ENCODE measurements around the gene ITGAD.

The ITGAD gene

GRCh38 chr16:31363721-31364120 is 29.4 kb upstream of the ITGAD start:
- in situ Hi-C loops (cut with HindIII; ENCODE audit: low pct_ligation_motif_present, low pct_unique_long_range_greater_than_20kb, low sequenced_read_pairs): no loop called here
- no peak for DNase-seq

DNA sequence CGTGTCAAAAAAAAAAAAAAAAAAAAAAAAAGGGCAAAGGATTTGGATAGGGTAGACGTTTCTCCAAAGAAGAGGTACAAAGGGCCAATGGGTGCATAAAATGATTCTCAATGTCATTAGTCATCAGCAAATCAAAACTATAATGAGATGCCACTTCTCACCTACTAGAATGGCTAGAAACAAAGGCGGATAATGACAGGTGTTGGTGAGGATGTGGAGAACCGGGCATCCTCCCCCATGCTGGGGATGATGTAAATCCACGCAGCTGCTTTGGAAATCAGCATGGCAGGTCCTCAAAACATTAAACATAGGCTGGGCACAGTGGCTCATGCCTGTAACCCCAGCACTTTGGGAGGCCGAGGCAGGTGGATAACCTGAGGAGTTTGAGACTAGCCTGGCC is 28.7 kb upstream of the ITGAD start:
- no peak for DNase-seq
- in situ Hi-C loops (cut with HindIII; ENCODE audit: low pct_ligation_motif_present, low pct_unique_long_range_greater_than_20kb, low sequenced_read_pairs): no loop called here

- DNase-seq: no peak
- in situ Hi-C loops (cut with HindIII; ENCODE audit: low pct_ligation_motif_present, low pct_unique_long_range_greater_than_20kb, low sequenced_read_pairs): no loop called here
Measured at GRCh38 chr16:31365131-31365865, 27.8 kb upstream of the ITGAD start.

- in situ Hi-C loops (cut with HindIII; ENCODE audit: low pct_ligation_motif_present, low pct_unique_long_range_greater_than_20kb, low sequenced_read_pairs): no loop called here
- DNase-seq: no peak
Measured at GRCh38 chr16:31367853-31368252, 25.3 kb upstream of the ITGAD start.

- in situ Hi-C loops (cut with HindIII; ENCODE audit: low pct_ligation_motif_present, low pct_unique_long_range_greater_than_20kb, low sequenced_read_pairs): no loop called here
- DNase-seq: no peak
Measured at GRCh38 chr16:31371008-31371407, 22.1 kb upstream of the ITGAD start.

DNA sequence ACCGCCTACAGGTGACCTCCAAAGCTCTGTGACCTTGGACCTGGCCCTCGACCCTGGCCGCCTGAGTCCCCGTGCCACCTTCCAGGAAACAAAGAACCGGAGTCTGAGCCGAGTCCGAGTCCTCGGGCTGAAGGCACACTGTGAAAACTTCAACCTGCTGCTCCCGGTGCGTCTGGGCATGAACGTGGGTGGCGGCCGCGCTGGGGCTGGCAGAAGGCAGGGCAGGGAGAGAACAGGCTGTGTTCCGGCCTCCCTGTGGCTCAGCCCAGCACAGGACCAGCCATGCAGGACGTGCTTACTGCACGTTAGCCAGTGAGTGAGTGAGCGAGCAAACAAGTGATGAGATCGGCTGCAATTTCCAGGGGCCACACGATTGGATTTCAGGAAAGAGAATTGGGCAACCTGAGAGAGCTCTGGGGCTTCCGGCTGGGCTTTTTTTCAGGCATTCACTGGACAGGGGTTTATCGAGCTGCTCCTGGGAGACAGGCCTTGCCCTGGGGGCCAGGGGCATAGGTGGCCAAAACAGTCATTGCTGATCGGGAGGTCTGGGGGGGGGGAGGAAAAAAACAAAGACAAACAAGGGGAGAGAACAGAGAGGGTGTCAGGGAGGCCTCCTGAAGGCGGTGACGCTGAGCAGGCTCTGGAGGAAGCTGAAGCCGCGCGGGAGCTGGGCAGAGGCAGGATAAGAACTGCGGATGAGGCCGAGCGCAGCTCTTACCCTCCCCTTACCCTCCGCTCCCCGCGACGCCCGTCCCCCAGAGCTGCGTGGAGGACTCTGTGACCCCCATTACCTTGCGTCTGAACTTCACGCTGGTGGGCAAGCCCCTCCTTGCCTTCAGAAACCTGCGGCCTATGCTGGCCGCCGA is 21.3 kb upstream of the ITGAD start:
- in situ Hi-C loops (cut with HindIII; ENCODE audit: low pct_ligation_motif_present, low pct_unique_long_range_greater_than_20kb, low sequenced_read_pairs): no loop called here
- no peak for DNase-seq

DNA sequence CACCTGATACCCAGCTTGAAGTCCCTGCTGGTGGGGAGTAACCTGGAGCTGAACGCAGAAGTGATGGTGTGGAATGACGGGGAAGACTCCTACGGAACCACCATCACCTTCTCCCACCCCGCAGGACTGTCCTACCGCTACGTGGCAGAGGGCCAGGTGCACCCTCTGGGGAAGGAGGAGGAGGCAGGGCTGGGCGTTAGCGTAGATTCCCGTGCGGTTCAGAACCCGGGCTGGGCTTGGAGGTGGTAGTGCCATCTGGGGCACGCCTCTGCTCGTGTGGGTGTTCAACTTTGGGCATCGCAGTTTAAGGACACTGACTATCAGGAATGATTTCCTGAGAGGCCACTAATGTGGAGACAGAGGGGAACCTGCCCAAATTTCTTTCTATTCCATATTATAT is 19.9 kb upstream of the ITGAD start:
- no peak for DNase-seq
- in situ Hi-C loops (cut with HindIII; ENCODE audit: low pct_ligation_motif_present, low pct_unique_long_range_greater_than_20kb, low sequenced_read_pairs): no loop called here

DNA sequence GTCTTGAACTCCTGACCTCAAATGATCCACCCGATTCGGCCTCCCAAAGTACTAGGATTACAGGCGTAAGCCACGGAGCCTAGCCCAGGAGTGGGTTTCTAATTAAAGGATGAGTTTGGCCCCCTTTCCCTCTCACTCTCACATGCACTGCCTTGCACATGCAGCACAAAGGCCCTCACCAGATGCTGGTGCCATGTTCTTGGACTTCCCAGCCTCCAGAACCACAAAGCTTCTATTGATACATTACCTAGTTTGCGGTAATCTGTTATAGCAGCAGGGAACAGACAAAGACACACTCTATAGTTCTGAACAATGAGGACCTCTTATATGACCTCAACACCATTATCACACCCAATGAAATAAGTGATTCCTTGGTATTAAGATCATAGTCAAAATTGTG is 17.9 kb upstream of the ITGAD start:
- in situ Hi-C loops (cut with HindIII; ENCODE audit: low pct_ligation_motif_present, low pct_unique_long_range_greater_than_20kb, low sequenced_read_pairs): no loop called here
- no peak for DNase-seq

GRCh38 chr16:31376705-31377104 is 16.4 kb upstream of the ITGAD start:
- no peak for DNase-seq
- in situ Hi-C loops (cut with HindIII; ENCODE audit: low pct_ligation_motif_present, low pct_unique_long_range_greater_than_20kb, low sequenced_read_pairs): no loop called here

DNA sequence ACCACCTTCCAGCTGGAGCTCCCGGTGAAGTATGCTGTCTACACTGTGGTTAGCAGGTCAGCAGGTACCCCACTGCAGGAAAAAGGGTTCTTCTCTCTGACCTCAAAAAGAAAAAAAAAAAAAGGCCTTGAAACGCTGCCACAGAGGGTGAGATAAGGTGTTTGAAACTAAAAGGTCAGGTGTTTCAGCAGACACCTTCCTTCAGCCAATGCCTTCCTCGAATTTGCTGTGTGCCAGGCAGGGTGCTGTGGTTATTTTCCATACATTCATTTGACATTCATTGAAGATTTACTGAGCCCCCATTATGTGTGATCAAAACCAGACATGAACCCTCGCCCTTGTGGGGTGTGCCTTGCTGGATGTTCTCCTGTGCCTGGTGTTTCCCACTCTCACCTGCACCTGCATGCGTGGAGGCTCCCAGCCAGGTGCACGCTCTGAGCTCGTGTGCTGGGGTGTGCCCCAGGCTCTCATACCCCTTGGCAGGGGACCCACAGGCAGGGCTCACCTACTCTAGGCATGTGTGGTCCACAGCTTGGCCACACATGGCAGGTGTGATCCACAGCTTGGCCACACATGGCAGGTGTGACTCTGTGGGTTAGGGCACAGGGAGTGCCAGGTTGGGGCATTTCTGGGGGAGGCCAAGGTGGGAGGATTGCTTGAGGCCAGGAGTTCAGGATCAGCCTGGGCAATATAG is 15.8 kb upstream of the ITGAD start:
- no peak for DNase-seq
- in situ Hi-C loops (cut with HindIII; ENCODE audit: low pct_ligation_motif_present, low pct_unique_long_range_greater_than_20kb, low sequenced_read_pairs): no loop called here

DNA sequence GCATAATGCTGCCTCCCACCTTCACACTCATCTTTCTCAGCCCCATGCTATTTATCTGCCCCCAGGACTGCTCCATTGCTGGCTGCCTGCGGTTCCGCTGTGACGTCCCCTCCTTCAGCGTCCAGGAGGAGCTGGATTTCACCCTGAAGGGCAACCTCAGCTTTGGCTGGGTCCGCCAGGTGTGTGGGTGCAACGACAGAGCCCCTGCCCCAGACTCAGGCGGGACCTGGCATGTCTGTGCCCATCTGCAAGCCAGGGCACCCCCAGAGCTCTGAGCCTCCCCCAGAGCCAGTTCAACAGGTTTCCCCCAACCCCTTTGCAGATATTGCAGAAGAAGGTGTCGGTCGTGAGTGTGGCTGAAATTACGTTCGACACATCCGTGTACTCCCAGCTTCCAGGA is 12.9 kb upstream of the ITGAD start:
- no peak for DNase-seq
- in situ Hi-C loops (cut with HindIII; ENCODE audit: low pct_ligation_motif_present, low pct_unique_long_range_greater_than_20kb, low sequenced_read_pairs): no loop called here

- DNase-seq: peak; percentile 44
- in situ Hi-C loops (cut with HindIII; ENCODE audit: low pct_ligation_motif_present, low pct_unique_long_range_greater_than_20kb, low sequenced_read_pairs): no loop called here
Measured at GRCh38 chr16:31382485-31383161, 10.5 kb upstream of the ITGAD start.

- in situ Hi-C loops (cut with HindIII; ENCODE audit: low pct_ligation_motif_present, low pct_unique_long_range_greater_than_20kb, low sequenced_read_pairs): no loop called here
- no peak for DNase-seq
Measured at GRCh38 chr16:31385680-31386079, 7.5 kb upstream of the ITGAD start.

GRCh38 chr16:31386157-31386984 is 6.8 kb upstream of the ITGAD start:
- in situ Hi-C loops (cut with HindIII; ENCODE audit: low pct_ligation_motif_present, low pct_unique_long_range_greater_than_20kb, low sequenced_read_pairs): no loop called here

DNA sequence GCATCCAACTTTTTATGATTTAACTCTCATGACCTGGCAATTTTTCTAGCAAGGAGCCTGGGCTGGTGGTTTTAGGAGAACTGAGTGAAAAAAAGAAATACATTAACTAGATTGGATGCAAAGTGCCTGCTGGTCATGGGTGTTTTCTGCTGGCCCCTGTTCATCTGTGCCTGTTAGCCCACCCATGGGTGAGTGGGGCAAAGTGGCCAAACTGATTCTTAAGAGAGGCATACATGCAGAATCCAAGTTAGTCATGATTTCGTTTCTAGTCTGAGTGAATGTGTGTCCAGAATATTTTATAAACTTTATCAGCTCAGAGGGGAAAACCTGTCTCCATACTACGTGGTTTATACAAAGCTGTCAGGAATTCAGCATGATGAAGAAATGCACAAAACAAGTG is 4.6 kb upstream of the ITGAD start:
- in situ Hi-C loops (cut with HindIII; ENCODE audit: low pct_ligation_motif_present, low pct_unique_long_range_greater_than_20kb, low sequenced_read_pairs): no loop called here

More at GRCh38 chr16:31386157-31386984, 6.8 kb upstream of the ITGAD start:
- no peak for DNase-seq

GRCh38 chr16:31390504-31391041 is 2.6 kb upstream of the ITGAD start:
- no peak for DNase-seq
- in situ Hi-C loops (cut with HindIII; ENCODE audit: low pct_ligation_motif_present, low pct_unique_long_range_greater_than_20kb, low sequenced_read_pairs): no loop called here

More for the DNA sequence above, 4.6 kb upstream of the ITGAD start:
- DNase-seq: no peak

DNA sequence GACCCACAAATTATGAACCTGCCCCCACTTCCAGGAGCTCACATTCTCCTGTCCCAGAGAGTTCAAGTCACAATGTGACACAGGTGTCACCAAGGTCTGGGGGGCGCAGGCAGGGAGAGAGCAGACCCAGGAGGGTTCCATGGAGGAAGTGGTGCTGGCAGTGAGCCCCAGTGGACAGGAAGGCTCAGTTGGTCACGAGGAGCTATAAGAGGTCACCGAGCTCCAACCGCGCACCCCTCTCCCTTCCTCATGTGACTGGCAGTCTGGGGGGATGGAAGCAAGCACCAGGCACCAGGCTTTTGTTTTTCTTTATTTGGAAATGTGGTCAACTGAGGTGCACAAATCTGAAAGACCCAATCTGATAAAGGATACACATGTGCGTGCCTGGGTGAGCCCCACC is 2.5 kb downstream of the ITGAD start:
- in situ Hi-C loops (cut with HindIII; ENCODE audit: low pct_ligation_motif_present, low pct_unique_long_range_greater_than_20kb, low sequenced_read_pairs): no loop called here
- no peak for DNase-seq

Data from ACHN (cell line).